ENCODE data around the gene ADAM19.
A peak's percentile ranks its signal among the peaks of the same experiment; 100 is the strongest.

The ADAM19 gene

GRCh38 chr5:157541447-157542118 lies 34.0 kb downstream of the ADAM19 start:
- DNase-seq, result no peak

- peak; percentile 43 to 80 (median 51) for DNase-seq
These were observed 34.7 kb downstream of the ADAM19 start for GRCh38 chr5:157540707-157541446.

- no peak for DNase-seq
These were observed 35.5 kb downstream of the ADAM19 start for GRCh38 chr5:157540124-157540523.

GRCh38 chr5:157539503-157540022 lies 36.0 kb downstream of the ADAM19 start:
- no peak for DNase-seq

GRCh38 chr5:157538311-157538710 lies 37.3 kb downstream of the ADAM19 start:
- DNase-seq, result no peak

- peak; percentile 33 to 75 (median 51) for DNase-seq
These were observed 40.3 kb downstream of the ADAM19 start for GRCh38 chr5:157535042-157535865.

GRCh38 chr5:157533011-157533481 lies 42.5 kb downstream of the ADAM19 start:
- no peak for DNase-seq

GRCh38 chr5:157532022-157532421 lies 43.6 kb downstream of the ADAM19 start:
- DNase-seq, result no peak

- no peak for DNase-seq
These were observed 45.2 kb downstream of the ADAM19 start for GRCh38 chr5:157530226-157530972.

GRCh38 chr5:157529002-157529401 lies 46.6 kb downstream of the ADAM19 start:
- DNase-seq, result no peak

- DNase-seq, result no peak
These were observed 47.4 kb downstream of the ADAM19 start for GRCh38 chr5:157528036-157528632.

GRCh38 chr5:157524887-157525286 lies 50.7 kb downstream of the ADAM19 start:
- DNase-seq, result no peak

- no peak for DNase-seq
These were observed 51.6 kb downstream of the ADAM19 start for GRCh38 chr5:157523976-157524375.

- DNase-seq, result no peak
These were observed 53.9 kb downstream of the ADAM19 start for GRCh38 chr5:157521704-157522029.

GRCh38 chr5:157520911-157521703 lies 54.5 kb downstream of the ADAM19 start:
- peak in 1 of 3 donors; percentile 27 for DNase-seq

- DNase-seq, result no peak
These were observed 55.9 kb downstream of the ADAM19 start for GRCh38 chr5:157519579-157520253.

GRCh38 chr5:157518963-157519362 lies 56.6 kb downstream of the ADAM19 start:
- DNase-seq, result no peak

- peak; percentile 29 to 37 (median 34) for DNase-seq
These were observed 58.8 kb downstream of the ADAM19 start for GRCh38 chr5:157516626-157517325.

GRCh38 chr5:157516006-157516405 lies 59.6 kb downstream of the ADAM19 start:
- DNase-seq, result peak; percentile 65 to 71 (median 68)

- no peak for DNase-seq
These were observed 60.6 kb downstream of the ADAM19 start for GRCh38 chr5:157514974-157515373.
